Measurements from ENCODE around the gene CES4A. TPM values are rescaled to one million over a fixed set of nuclear protein-coding genes. Genes with fewer than 3 reads are reported as not detected.

CES4A gene
- total and polyA plus RNA-seq, 2 of the 13 experiments (the other 11 are each of a cell fraction or from before 2014, with no cell fraction given): 0.09 to 0.17 TPM

GRCh38 chr16:67013823-67014633 is 25.6 kb downstream of the CES4A start (continued):
- TF ChIP-seq, protein P1, sequence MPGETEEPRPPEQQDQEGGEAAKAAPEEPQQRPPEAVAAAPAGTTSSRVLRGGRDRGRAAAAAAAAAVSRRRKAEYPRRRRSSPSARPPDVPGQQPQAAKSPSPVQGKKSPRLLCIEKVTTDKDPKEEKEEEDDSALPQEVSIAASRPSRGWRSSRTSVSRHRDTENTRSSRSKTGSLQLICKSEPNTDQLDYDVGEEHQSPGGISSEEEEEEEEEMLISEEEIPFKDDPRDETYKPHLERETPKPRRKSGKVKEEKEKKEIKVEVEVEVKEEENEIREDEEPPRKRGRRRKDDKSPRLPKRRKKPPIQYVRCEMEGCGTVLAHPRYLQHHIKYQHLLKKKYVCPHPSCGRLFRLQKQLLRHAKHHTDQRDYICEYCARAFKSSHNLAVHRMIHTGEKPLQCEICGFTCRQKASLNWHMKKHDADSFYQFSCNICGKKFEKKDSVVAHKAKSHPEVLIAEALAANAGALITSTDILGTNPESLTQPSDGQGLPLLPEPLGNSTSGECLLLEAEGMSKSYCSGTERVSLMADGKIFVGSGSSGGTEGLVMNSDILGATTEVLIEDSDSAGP (CRISPR knock-in tag; IDR thresholded peaks at IDR 0.05; ENCODE audit: borderline replicate concordance): peak; percentile 43; the same call in 1 of the 2 replicates
- TF ChIP-seq SRSF4 (IDR thresholded peaks at IDR 0.05; ENCODE audit: low read depth, low read length, poor library complexity, severe bottlenecking) (no peak), NONO (IDR thresholded peaks at IDR 0.05) (no peak), NONO (CRISPR knock-in tag; conservative IDR thresholded peaks at IDR 0.05) (peak; percentile 65; the same call in 1 of the 2 replicates), ZHX1 (CRISPR knock-in tag; IDR thresholded peaks at IDR 0.05; ENCODE audit: low read depth) (peak; percentile 32; the same call in 1 of the 2 replicates), ZNF343 (CRISPR knock-in tag; IDR thresholded peaks at IDR 0.05) (0 out of 2 replicates have a peak, but pooled peaks have one; percentile 40), ZSCAN25 (CRISPR knock-in tag; IDR thresholded peaks at IDR 0.05) (peak; percentile 91), ZNF839 (CRISPR knock-in tag; IDR thresholded peaks at IDR 0.05; ENCODE audit: borderline replicate concordance) (peak; percentile 30; the same call in 1 of the 2 replicates), ZBTB7B (CRISPR knock-in tag; IDR thresholded peaks at IDR 0.05) (0 out of 2 replicates have a peak, but pooled peaks have one; percentile 34), FOXK1 (CRISPR knock-in tag; IDR thresholded peaks at IDR 0.05; ENCODE audit: borderline replicate concordance, low read depth) (no peak), CSRNP1 (CRISPR knock-in tag; IDR thresholded peaks at IDR 0.05) (0 out of 2 replicates have a peak, but pooled peaks have one; percentile 37), ZC3H13 (CRISPR knock-in tag; IDR thresholded peaks at IDR 0.05) (0 out of 2 replicates have a peak, but pooled peaks have one; percentile 44), ZC3H4 (CRISPR knock-in tag; IDR thresholded peaks at IDR 0.05; ENCODE audit: borderline replicate concordance) (no peak), ATF3 (CRISPR knock-in tag; IDR thresholded peaks at IDR 0.05) (0 out of 2 replicates have a peak, but pooled peaks have one; percentile 3)
- TF ChIP-seq, protein P2, sequence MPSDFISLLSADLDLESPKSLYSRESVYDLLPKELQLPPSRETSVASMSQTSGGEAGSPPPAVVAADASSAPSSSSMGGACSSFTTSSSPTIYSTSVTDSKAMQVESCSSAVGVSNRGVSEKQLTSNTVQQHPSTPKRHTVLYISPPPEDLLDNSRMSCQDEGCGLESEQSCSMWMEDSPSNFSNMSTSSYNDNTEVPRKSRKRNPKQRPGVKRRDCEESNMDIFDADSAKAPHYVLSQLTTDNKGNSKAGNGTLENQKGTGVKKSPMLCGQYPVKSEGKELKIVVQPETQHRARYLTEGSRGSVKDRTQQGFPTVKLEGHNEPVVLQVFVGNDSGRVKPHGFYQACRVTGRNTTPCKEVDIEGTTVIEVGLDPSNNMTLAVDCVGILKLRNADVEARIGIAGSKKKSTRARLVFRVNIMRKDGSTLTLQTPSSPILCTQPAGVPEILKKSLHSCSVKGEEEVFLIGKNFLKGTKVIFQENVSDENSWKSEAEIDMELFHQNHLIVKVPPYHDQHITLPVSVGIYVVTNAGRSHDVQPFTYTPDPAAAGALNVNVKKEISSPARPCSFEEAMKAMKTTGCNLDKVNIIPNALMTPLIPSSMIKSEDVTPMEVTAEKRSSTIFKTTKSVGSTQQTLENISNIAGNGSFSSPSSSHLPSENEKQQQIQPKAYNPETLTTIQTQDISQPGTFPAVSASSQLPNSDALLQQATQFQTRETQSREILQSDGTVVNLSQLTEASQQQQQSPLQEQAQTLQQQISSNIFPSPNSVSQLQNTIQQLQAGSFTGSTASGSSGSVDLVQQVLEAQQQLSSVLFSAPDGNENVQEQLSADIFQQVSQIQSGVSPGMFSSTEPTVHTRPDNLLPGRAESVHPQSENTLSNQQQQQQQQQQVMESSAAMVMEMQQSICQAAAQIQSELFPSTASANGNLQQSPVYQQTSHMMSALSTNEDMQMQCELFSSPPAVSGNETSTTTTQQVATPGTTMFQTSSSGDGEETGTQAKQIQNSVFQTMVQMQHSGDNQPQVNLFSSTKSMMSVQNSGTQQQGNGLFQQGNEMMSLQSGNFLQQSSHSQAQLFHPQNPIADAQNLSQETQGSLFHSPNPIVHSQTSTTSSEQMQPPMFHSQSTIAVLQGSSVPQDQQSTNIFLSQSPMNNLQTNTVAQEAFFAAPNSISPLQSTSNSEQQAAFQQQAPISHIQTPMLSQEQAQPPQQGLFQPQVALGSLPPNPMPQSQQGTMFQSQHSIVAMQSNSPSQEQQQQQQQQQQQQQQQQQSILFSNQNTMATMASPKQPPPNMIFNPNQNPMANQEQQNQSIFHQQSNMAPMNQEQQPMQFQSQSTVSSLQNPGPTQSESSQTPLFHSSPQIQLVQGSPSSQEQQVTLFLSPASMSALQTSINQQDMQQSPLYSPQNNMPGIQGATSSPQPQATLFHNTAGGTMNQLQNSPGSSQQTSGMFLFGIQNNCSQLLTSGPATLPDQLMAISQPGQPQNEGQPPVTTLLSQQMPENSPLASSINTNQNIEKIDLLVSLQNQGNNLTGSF (CRISPR knock-in tag; IDR thresholded peaks at IDR 0.05): 0 out of 2 replicates have a peak, but pooled peaks have one; percentile 11
